Measurements from ENCODE around the gene PDE4A. TPM values are rescaled to one million over a fixed set of nuclear protein-coding genes. Genes with fewer than 3 reads are reported as not detected.
"Not testable (repeated sequence)": the region's sequence is repeated elsewhere in the genome, so short reads cannot be mapped to it uniquely, and the experiment has no call there.

Gene PDE4A
- polyA plus RNA-seq, 3 donors, result 4.7 to 14.8 (median 5.8) TPM

DNA sequence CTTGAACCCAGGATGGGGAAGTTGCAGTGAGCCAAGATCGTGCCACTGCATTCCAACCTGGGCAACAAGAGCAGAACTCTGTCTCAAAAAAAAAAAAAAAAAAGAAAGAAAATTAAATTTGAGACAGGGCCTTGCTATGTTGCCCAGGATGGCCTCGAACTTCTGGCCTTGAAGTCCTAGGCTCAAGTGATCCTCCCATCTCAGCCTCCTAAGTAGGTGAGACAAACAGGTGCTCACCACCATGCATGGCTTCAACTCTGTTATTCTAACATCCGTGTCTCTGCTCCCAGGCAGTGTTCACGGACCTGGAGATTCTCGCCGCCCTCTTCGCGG lies 40.3 kb downstream of the PDE4A start:
- peak overlapping the region in 4 of 7 donors; percentile 45 to 83 (median 80) for H3K27ac Mint-ChIP-seq
- intact Hi-C loops (cut with micrococcal nuclease), result loop anchor here (1.0 to 5.0 kb wide), 2 partner anchors 106 to 107 kb away; partner anchors contain the start of genes KRI1 (in 2 of the 2) and CDKN2D (in 1 of the 2)
- 45% methylated on average over 2 of the region's 8 CpGs for WGBS (ENCODE audit: insufficient coverage)

DNA sequence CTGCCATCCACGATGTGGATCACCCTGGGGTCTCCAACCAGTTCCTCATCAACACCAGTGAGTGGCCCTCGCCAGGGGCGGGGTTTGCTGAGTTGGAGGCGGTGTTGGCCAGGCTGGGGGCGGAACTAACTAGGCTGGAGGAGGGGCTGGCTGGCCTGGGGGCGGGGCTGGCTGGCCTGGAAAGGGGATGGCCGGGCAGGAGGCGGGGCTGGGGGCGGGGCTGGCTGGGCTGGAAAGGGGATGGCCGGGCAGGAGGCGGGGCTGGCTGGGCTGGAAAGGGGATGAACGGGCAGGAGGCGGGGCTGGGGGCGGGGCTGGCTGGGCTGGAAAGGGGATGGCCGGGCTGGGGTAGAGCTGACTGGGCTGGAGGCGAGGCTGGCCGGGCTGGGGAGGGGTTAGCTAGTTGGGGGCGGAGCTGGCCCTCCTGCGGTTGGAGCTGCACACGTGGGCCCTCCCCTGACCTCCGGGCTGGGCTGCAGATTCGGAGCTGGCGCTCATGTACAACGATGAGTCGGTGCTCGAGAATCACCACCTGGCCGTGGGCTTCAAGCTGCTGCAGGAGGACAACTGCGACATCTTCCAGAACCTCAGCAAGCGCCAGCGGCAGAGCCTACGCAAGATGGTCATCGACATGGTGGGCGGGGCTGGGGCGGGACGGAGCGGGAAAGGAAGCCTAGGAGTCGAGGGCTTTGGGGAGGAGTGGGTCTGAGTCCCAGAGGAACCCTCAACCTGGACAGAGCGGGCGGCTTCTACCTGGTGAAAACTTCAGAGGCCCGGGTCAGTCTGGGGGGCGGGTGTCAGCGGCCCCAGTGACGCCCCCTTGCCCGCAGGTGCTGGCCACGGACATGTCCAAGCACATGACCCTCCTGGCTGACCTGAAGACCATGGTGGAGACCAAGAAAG lies 41.0 kb downstream of the PDE4A start:
- peak overlapping the region; percentile 4 to 76 (median 37) for H3K4me3 ChIP-seq (replicated peaks in 1 of 3; ENCODE audit: low read depth in 2 of 3, low read length in 3 of 3)
- no peak overlapping the region for H3K9ac ChIP-seq (ENCODE audit: insufficient read depth, low read length, poor library complexity, severe bottlenecking)
- H4K20me1 ChIP-seq (ENCODE audit: insufficient read depth, low read length), result peaks cover 5% of the 10 kb centered on the region
- Mint-ChIP-seq H3K27ac (peak overlapping the region in 5 of 7 donors; percentile 37 to 83 (median 82)), H3K9me3 (peaks cover 0 to 3% (median 0%) of the 10 kb centered on the region in 7 donors), H3K27me3 (ENCODE audit: low read depth in 3 of 3) (peaks cover 2 to 13% (median 12%) of the 10 kb centered on the region in 3 donors), H3K4me1 (peaks cover 10% of the 10 kb centered on the region), H3K4me3 (peak overlapping the region; percentile 69 to 79), H3K36me3 (peaks cover 21 to 48% of the 10 kb centered on the region in 2 donors)
- H3K4me2 ChIP-seq (replicated peaks; ENCODE audit: extremely low read depth, low read length, poor library complexity, severe bottlenecking), result peak overlapping the region; percentile 90
- peak; percentile 90 to 96 (median 93) for DNase-seq
- no peaks in the 10 kb centered on the region for H3K79me2 ChIP-seq (ENCODE audit: insufficient read depth, low read length)
- H3K36me3 ChIP-seq (replicated peaks in 1 of 2; ENCODE audit: control insufficient read depth in 1 of 2, insufficient read depth in 2 of 2, low read length in 2 of 2), result peaks cover 7 to 16% of the 10 kb centered on the region in 2 donors
- H3K27ac ChIP-seq (ENCODE audit: low read depth in 1 of 2, low read length in 2 of 2), result no peak overlapping the region
- H3K4me1 ChIP-seq (ENCODE audit: control insufficient read depth in 1 of 2, insufficient read depth in 2 of 2, low read length in 2 of 2), result peaks cover 10 to 16% of the 10 kb centered on the region in 2 donors
- H3K27me3 ChIP-seq (ENCODE audit: control insufficient read depth in 2 of 2, insufficient read depth in 2 of 2, low read length in 2 of 2), result no peaks in the 10 kb centered on the region
- no peaks in the 10 kb centered on the region for H3K9me3 ChIP-seq (replicated peaks in 1 of 2; ENCODE audit: control insufficient read depth in 1 of 2, insufficient read depth in 1 of 2, low read length in 2 of 2)
- intact Hi-C loops (cut with micrococcal nuclease), result loop anchor here (1.0 to 5.0 kb wide), 2 partner anchors 105 to 106 kb away; partner anchors contain the start of genes KRI1 (in 2 of the 2) and CDKN2D (in 1 of the 2)
- TF ChIP-seq, protein P1, sequence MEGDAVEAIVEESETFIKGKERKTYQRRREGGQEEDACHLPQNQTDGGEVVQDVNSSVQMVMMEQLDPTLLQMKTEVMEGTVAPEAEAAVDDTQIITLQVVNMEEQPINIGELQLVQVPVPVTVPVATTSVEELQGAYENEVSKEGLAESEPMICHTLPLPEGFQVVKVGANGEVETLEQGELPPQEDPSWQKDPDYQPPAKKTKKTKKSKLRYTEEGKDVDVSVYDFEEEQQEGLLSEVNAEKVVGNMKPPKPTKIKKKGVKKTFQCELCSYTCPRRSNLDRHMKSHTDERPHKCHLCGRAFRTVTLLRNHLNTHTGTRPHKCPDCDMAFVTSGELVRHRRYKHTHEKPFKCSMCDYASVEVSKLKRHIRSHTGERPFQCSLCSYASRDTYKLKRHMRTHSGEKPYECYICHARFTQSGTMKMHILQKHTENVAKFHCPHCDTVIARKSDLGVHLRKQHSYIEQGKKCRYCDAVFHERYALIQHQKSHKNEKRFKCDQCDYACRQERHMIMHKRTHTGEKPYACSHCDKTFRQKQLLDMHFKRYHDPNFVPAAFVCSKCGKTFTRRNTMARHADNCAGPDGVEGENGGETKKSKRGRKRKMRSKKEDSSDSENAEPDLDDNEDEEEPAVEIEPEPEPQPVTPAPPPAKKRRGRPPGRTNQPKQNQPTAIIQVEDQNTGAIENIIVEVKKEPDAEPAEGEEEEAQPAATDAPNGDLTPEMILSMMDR (IDR thresholded peaks at IDR 0.05), result no peak
- peak overlapping the region; percentile 71 for H2AFZ ChIP-seq (ENCODE audit: insufficient read depth, low read depth, low read length, poor library complexity, severe bottlenecking)
- WGBS (ENCODE audit: insufficient coverage), result 4% methylated on average over 35 of the region's 45 CpGs

More for the DNA sequence above, 40.3 kb downstream of the PDE4A start:
- H2AFZ ChIP-seq (ENCODE audit: insufficient read depth, low read depth, low read length, poor library complexity, severe bottlenecking), result no peak overlapping the region
- H3K4me1 ChIP-seq (ENCODE audit: control insufficient read depth in 1 of 2, insufficient read depth in 2 of 2, low read length in 2 of 2), result peaks cover 10 to 16% of the 10 kb centered on the region in 2 donors
- no peak overlapping the region for H3K4me3 ChIP-seq (replicated peaks in 1 of 3; ENCODE audit: low read depth in 2 of 3, low read length in 3 of 3)
- H3K27me3 Mint-ChIP-seq (ENCODE audit: low read depth in 3 of 3), result peaks cover 5 to 13% (median 13%) of the 10 kb centered on the region in 3 donors
- H3K79me2 ChIP-seq (ENCODE audit: insufficient read depth, low read length), result no peaks in the 10 kb centered on the region
- no peak overlapping the region for H3K4me3 Mint-ChIP-seq
- H3K9ac ChIP-seq (ENCODE audit: insufficient read depth, low read length, poor library complexity, severe bottlenecking), result no peak overlapping the region
- H3K36me3 Mint-ChIP-seq, result peaks cover 21 to 52% of the 10 kb centered on the region in 2 donors
- peaks cover 7 to 16% of the 10 kb centered on the region in 2 donors for H3K36me3 ChIP-seq (replicated peaks in 1 of 2; ENCODE audit: control insufficient read depth in 1 of 2, insufficient read depth in 2 of 2, low read length in 2 of 2)
- peak overlapping the region; percentile 39 for H3K4me2 ChIP-seq (replicated peaks; ENCODE audit: extremely low read depth, low read length, poor library complexity, severe bottlenecking)
- TF ChIP-seq, protein P1 (IDR thresholded peaks at IDR 0.05), result no peak
- DNase-seq, result no peak
- peaks cover 0 to 3% (median 0%) of the 10 kb centered on the region in 7 donors for H3K9me3 Mint-ChIP-seq
- no peak overlapping the region for H3K27ac ChIP-seq (ENCODE audit: low read depth in 1 of 2, low read length in 2 of 2)
- H3K4me1 Mint-ChIP-seq, result peaks cover 10% of the 10 kb centered on the region
- H3K9me3 ChIP-seq (replicated peaks in 1 of 2; ENCODE audit: control insufficient read depth in 1 of 2, insufficient read depth in 1 of 2, low read length in 2 of 2), result no peaks in the 10 kb centered on the region
- H3K27me3 ChIP-seq (ENCODE audit: control insufficient read depth in 2 of 2, insufficient read depth in 2 of 2, low read length in 2 of 2), result no peaks in the 10 kb centered on the region
- peaks cover 5% of the 10 kb centered on the region for H4K20me1 ChIP-seq (ENCODE audit: insufficient read depth, low read length)

DNA sequence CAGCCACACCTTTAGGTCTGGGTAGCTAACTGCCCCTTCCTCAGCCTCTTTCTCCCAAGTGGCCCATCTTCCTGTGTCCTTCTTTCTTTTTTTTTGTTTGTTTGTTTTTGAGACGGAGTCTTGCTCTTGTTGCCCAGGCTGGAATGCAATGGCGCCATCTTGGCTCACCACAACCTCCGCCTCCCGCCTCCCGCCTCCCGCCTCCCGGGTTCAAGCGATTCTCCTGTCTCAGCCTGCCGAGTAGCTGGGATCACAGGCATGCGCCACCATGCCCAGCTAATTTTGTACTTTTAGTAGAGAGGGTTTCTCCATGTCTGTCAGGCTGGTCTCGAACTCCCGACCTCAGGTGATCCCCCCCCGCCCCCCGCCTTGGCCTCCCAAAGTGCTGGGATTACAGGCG lies 41.7 kb downstream of the PDE4A start:
- H3K9me3 ChIP-seq (replicated peaks in 1 of 2; ENCODE audit: control insufficient read depth in 1 of 2, insufficient read depth in 1 of 2, low read length in 2 of 2); H4K20me1 ChIP-seq (ENCODE audit: insufficient read depth, low read length); H3K79me2 ChIP-seq (ENCODE audit: insufficient read depth, low read length); DNase-seq; H3K27me3 ChIP-seq (ENCODE audit: control insufficient read depth in 2 of 2, insufficient read depth in 2 of 2, low read length in 2 of 2); H2AFZ ChIP-seq (ENCODE audit: insufficient read depth, low read depth, low read length, poor library complexity, severe bottlenecking); H3K9me3 Mint-ChIP-seq; H3K9ac ChIP-seq (ENCODE audit: insufficient read depth, low read length, poor library complexity, severe bottlenecking); H3K4me1 Mint-ChIP-seq; H3K27ac ChIP-seq (ENCODE audit: low read depth in 1 of 2, low read length in 2 of 2); H3K27ac Mint-ChIP-seq: not testable (repeated sequence)
- peaks cover 2 to 12% (median 11%) of the 10 kb centered on the region in 3 donors for H3K27me3 Mint-ChIP-seq (ENCODE audit: low read depth in 3 of 3)
- peak overlapping the region in 1 of 3 experiments; percentile 76 for H3K4me3 ChIP-seq (replicated peaks in 1 of 3; ENCODE audit: low read depth in 2 of 3, low read length in 3 of 3)
- intact Hi-C loops (cut with micrococcal nuclease), result loop anchor here in 1 of 2 donors (5.0 kb wide), 1 partner anchor 105 kb away; the partner anchor contains the start of genes CDKN2D and KRI1
- H3K4me3 Mint-ChIP-seq, result peak overlapping the region; percentile 37 to 72
- peaks cover 10 to 16% of the 10 kb centered on the region in 2 donors for H3K4me1 ChIP-seq (ENCODE audit: control insufficient read depth in 1 of 2, insufficient read depth in 2 of 2, low read length in 2 of 2)
- H3K4me2 ChIP-seq (replicated peaks; ENCODE audit: extremely low read depth, low read length, poor library complexity, severe bottlenecking), result peak overlapping the region; percentile 90
- H3K36me3 ChIP-seq (replicated peaks in 1 of 2; ENCODE audit: control insufficient read depth in 1 of 2, insufficient read depth in 2 of 2, low read length in 2 of 2), result peaks cover 10 to 23% of the 10 kb centered on the region in 2 donors
- WGBS (ENCODE audit: insufficient coverage), result 92% methylated on average over 9 of the region's 15 CpGs
- H3K36me3 Mint-ChIP-seq, result peaks cover 26 to 52% of the 10 kb centered on the region in 2 donors
